Esophagus muscularis mucosa (tissue), 4 donors: ENCODE results near the gene HOXD13. TPM values are rescaled to one million over a fixed set of nuclear protein-coding genes. Genes with fewer than 3 reads are reported as not detected.

Experiments used
- DNase-seq: peaks from one replicate; pipeline ENCODE4 v3.0.0-alpha.2; 2017; ENCODE audit errors: extremely low spot score
- H3K27ac ChIP-seq, 4 donors: fragments of 200-600 bp; sonication (generic); replicated peaks in 1 of 4; 1 replicate in 3 of 4; 2 replicates in 1 of 4; pipeline ENCODE4 v1.5.1; 2016 to 2019; ENCODE audit warnings: mild to moderate bottlenecking in 1 of 4
- H3K27me3 ChIP-seq, 4 donors: fragments of 200-600 bp; sonication (generic); one replicate each; pipeline versions ENCODE4 v1.5.1 to v1.6.0; 2016 to 2019
- H3K36me3 ChIP-seq, 4 donors: fragments of 200-600 bp; sonication (generic); one replicate each; pipeline ENCODE4 v1.5.1; 2016 to 2019
- H3K4me1 ChIP-seq, 4 donors: fragments of 200-600 bp; sonication (generic); one replicate each; pipeline ENCODE4 v1.5.1; 2016 to 2019
- H3K4me3 ChIP-seq, 4 donors: fragments of 200-600 bp; sonication (generic); 1 replicate in 2 of 4; 2 replicates in 2 of 4; pipeline ENCODE4 v1.5.1; 2016 to 2019; ENCODE audit warnings: mild to moderate bottlenecking in 4 of 4, moderate library complexity in 1 of 4
- H3K9me3 ChIP-seq, 4 donors: fragments of 200-600 bp; sonication (generic); 1 replicate in 3 of 4; 2 replicates in 1 of 4; pipeline ENCODE4 v1.5.1; 2016 to 2019
- CTCF ChIP-seq, 3 experiments: fragments of 200-600 bp in 2 of 3; fragments of 450-650 bp in 1 of 3; sonication (generic) in 2 of 3; IDR thresholded peaks; one replicate each; pipeline ENCODE4 v1.5.1; 2017 to 2019; ENCODE audit warnings: antibody characterized with exemption in 3 of 3, mild to moderate bottlenecking in 2 of 3, moderate library complexity in 1 of 3
- EP300 ChIP-seq: sonication (generic); formaldehyde crosslinking; IDR thresholded peaks from one replicate; pipeline ENCODE4 v1.6.1; 2017; ENCODE audit warnings: antibody characterized with exemption
- POLR2A ChIP-seq: fragments of 450-650 bp; IDR thresholded peaks from one replicate; pipeline ENCODE4 v1.6.1; 2017; ENCODE audit warnings: antibody characterized with exemption, moderate library complexity, mild to moderate bottlenecking, low read depth
- POLR2AphosphoS5 ChIP-seq, 2 donors: sonication (generic); formaldehyde crosslinking; IDR thresholded peaks; one replicate each; pipeline ENCODE4 v1.6.1; 2017; ENCODE audit warnings: antibody characterized with exemption in 2 of 2
- WGBS: methylation state at CpG from one replicate; pipeline ENCODE4 v1.1.5; 2018; 5-methylcytosine and 5-hydroxymethylcytosine counted together
- intact Hi-C: fragments of 100-400 bp; cut with DNase I; formaldehyde crosslinking; loops from one replicate; pipeline ENCODE4 v1.15.1; 2023
- total RNA-seq, 4 donors: library from RNA; depleted of rRNA; stranded (reverse); fragments of >200 nt; gene quantifications; one replicate each; pipeline versions ENCODE4 v1.1.0 to v1.2.1, GENCODE V29; 2016

Gene HOXD13
- total RNA-seq, 4 donors from 2014 or later: not detected

- 10% methylated on average over 6 of the region's 6 CpGs for WGBS
- DNase-seq: no peak
- no peaks in the 10 kb centered on the region for H3K9me3 ChIP-seq
- TF ChIP-seq POLR2A (no peak), CTCF (IDR thresholded peaks at IDR 0.05) (no peak), EP300 (no peak), POLR2AphosphoS5 (IDR thresholded peaks at IDR 0.05) (no peak)
- no peaks in the 10 kb centered on the region for H3K36me3 ChIP-seq
- peaks cover 8 to 100% (median 88%) of the 10 kb centered on the region in 4 donors for H3K27me3 ChIP-seq
- H3K4me3 ChIP-seq: no peak overlapping the region
- intact Hi-C loops: loop anchor here (10.0 kb wide), 1 partner anchor 1754 kb away; the partner anchor contains the start of gene SP9
- peaks cover 21 to 54% (median 50%) of the 10 kb centered on the region in 4 donors for H3K4me1 ChIP-seq
- H3K27ac ChIP-seq: no peak overlapping the region
Observed at GRCh38 chr2:176088937-176089842, 3.3 kb upstream of the HOXD13 start.

- intact Hi-C loops: loop anchor here (10.0 kb wide), 1 partner anchor 1755 kb away; the partner anchor contains the start of gene SP9
- Histone ChIP-seq H3K9me3 (no peaks in the 10 kb centered on the region), H3K36me3 (no peaks in the 10 kb centered on the region), H3K27ac (no peak overlapping the region), H3K27me3 (peaks cover 8 to 100% (median 89%) of the 10 kb centered on the region in 4 donors), H3K4me3 (no peak overlapping the region), H3K4me1 (peaks cover 21 to 48% (median 45%) of the 10 kb centered on the region in 4 donors)
- no peak for DNase-seq
- TF ChIP-seq POLR2AphosphoS5 (IDR thresholded peaks at IDR 0.05) (no peak), EP300 (no peak), POLR2A (no peak), CTCF (IDR thresholded peaks at IDR 0.05) (no peak)
Observed at GRCh38 chr2:176089843-176090395, 2.6 kb upstream of the HOXD13 start.

- H3K4me3 ChIP-seq: no peak overlapping the region
- no peak for TF ChIP-seq POLR2A
- no peak for TF ChIP-seq CTCF (IDR thresholded peaks at IDR 0.05)
- no peak for TF ChIP-seq POLR2AphosphoS5 (IDR thresholded peaks at IDR 0.05)
- no peak for TF ChIP-seq EP300
- H3K9me3 ChIP-seq: no peaks in the 10 kb centered on the region
- no peak for DNase-seq
- no peak overlapping the region for H3K27ac ChIP-seq
- H3K4me1 ChIP-seq: peaks cover 20 to 39% (median 36%) of the 10 kb centered on the region in 4 donors
- intact Hi-C loops: no loop called here
- no peaks in the 10 kb centered on the region for H3K36me3 ChIP-seq
- H3K27me3 ChIP-seq: peaks cover 8 to 100% (median 89%) of the 10 kb centered on the region in 4 donors
- 29% methylated on average over 5 of the region's 5 CpGs for WGBS
Observed at GRCh38 chr2:176090862-176091261, 1.7 kb upstream of the HOXD13 start.

GRCh38 chr2:176091329-176092258 is 927 bp upstream of the HOXD13 start:
- H3K4me1 ChIP-seq: peaks cover 16 to 37% (median 34%) of the 10 kb centered on the region in 4 donors
- intact Hi-C loops: no loop called here
- no peak overlapping the region for H3K4me3 ChIP-seq
- TF ChIP-seq CTCF (IDR thresholded peaks at IDR 0.05): no peak
- TF ChIP-seq POLR2A: no peak
- no peak for TF ChIP-seq EP300
- no peak for TF ChIP-seq POLR2AphosphoS5 (IDR thresholded peaks at IDR 0.05)
- H3K27me3 ChIP-seq: peaks cover 8 to 100% (median 89%) of the 10 kb centered on the region in 4 donors
- WGBS: 6% methylated on average over 28 of the region's 31 CpGs
- H3K9me3 ChIP-seq: no peaks in the 10 kb centered on the region
- no peak overlapping the region for H3K27ac ChIP-seq
- H3K36me3 ChIP-seq: no peaks in the 10 kb centered on the region
- DNase-seq: no peak
